HG03432 (cell line): ENCODE data around the gene VILL.
"Not testable (repeated sequence)": the region's sequence is repeated elsewhere in the genome, so short reads cannot be mapped to it uniquely, and the experiment has no call there.

ENCODE experiments used
- ATAC-seq: cut with Tn5 transposase; IDR thresholded peaks from one replicate; pipeline ENCODE4 v1.9.1; 2021; ENCODE audit warnings: mild to moderate bottlenecking, moderate library complexity; ENCODE audit not compliant: unreplicated experiment

The VILL gene

DNA sequence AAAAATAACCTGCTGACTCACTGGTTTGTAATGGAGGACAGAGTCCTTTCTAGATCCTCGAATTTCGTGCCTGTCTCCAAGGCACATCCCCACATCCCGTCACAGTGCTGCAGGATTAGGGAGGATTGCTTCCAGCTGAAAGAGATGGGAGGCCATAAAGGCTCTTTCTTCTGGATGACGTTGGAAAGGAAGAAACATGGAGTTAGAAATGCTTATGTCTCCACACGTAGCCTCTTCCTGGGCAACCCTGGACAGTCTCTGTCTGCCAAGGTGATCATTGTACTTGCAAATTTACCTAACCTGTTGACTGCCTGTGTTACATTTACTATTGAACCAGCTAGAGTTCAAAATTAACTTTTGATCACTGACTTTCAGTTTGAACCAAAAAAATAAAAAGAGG lies 27.6 kb upstream of the VILL start:
- no peak for ATAC-seq

DNA sequence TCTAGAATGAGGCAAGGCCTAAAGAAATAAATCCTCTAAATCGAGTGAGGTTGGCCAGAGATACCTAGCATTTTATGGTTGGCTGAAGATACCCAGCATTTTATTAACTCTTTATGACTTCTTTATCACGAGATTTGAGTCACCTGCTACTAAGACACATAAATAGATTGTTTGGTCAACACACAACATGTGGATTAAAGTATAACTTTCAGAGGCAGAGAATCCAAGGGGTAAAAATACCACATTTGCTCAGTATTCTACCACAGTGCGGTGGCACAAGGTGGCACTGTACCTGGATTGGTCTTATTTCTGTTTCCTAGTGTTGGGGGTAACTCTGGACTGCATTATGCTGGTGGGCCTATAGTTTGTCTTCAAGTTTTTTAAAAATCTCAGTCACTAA lies 27.0 kb upstream of the VILL start:
- ATAC-seq: no peak

DNA sequence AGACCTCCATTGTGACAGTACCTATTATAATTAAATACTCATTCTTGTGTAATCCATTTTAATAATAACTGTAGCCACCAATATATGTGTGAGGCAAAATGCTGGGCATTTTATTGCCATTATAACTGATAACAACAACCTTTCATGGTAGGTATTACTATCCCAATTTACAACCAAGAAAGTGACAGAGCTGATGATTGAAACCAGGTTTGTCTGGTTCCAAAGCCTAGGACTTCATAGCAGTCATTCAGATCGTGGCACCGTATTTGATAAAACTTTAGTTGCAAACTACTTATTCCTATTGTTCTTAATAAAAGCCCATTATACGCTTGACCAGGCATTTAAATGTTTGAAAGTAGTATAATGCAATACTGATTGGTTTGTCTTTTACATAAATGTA lies 26.4 kb upstream of the VILL start:
- no peak for ATAC-seq

DNA sequence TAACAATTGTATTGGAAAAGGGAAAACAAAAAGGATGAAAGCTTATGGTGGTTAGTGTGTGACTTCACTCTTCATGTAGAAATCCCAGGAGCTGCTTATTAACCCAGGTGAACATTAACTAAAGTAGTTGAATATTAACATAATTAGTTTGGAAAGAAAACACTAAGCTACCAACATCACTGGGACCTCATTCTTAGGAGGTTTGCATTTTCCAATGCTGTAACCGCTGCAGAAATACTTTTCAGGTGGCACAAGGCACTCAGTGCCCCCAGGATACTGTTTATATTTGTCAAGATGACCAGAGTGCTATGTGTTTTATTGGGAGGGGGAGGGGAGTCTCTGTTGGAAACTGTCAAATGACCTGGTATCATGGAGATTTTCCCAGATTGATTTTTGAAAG lies 25.9 kb upstream of the VILL start:
- no peak for ATAC-seq

DNA sequence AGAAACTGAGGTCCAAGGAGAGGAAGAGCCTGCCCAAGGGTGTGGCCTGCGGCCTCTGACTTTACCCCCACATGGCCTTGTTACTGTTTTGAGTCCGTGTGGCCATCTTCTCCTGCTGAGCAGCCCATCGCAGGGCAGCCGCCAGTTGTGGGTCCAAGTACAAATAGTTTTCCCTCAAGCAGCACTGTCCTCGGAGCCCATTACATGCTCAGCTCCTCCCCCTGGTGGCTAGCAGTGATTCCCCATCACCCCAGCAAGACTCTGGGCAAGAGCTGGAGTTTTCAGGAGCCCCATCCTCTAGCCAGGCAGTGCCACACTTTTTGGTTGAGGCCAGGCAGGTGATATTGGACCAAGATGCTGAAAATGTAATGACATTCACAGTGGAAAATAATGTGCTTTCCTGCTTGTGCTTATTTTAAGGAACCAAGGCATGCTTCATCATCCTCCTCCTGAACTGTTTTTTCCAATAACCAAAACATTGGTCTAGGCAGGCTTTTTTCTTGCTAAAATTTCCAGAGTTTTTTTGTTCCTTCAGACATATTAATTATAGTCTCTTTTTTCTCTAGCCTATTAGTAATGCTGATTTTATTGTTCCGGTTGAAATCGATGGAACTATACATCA lies 23.2 kb upstream of the VILL start:
- ATAC-seq: peak; percentile 79

DNA sequence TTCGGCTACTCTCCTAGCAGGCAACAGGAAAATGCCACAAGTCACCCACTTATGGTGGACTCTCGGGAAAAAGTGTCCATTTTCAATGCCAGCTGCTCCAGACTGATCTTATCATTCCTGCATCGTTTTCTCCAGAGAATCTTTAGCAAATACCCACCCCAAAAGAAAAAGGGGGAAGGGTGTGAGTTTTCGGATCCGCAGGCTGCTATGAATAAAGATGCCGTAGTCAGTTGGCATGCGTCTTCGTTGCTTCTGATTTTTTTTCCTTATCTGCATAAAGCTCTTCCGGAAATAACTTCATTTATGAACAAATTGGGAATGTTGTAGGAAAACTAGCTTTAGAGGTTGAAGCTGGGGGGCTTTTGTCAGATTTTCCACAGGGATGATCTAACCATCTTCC lies 22.4 kb upstream of the VILL start:
- no peak for ATAC-seq

DNA sequence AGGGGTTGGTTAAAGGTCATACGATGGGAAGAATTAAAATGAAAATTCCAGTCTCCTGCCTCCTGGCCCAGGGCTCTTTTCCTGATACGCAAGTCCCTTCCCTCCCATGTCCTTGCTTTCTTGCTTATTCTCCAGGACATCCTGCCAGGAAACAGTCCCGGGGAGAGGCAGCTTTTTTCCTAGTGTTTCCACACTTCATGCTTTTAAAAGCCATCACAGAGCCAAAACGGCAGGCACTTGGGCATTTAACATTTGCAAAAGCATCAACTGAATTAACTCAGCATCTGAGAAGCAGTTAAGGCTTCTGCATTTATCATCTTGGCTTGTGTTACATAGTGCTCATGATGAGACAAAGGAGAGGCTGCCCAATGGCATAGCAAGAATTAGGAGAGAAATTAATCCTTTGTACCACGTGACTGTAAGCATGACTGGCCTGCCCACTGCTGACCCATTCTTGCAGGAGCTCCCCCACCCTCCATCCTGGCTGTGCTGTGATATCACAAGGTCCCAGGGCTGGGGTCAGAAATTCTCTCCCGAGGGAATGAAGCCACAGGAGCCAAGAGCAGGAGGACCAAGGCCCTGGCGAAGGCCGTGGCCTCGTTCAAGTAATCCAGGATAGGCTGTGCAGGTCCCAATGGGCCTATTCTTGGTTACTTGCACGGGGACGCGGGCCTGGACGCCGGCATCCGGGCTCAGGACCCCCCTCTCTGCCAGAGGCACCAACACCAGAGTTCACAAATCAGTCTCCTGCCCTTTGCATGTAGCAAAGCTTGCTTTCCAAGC lies 21.6 kb upstream of the VILL start:
- no peak for ATAC-seq

DNA sequence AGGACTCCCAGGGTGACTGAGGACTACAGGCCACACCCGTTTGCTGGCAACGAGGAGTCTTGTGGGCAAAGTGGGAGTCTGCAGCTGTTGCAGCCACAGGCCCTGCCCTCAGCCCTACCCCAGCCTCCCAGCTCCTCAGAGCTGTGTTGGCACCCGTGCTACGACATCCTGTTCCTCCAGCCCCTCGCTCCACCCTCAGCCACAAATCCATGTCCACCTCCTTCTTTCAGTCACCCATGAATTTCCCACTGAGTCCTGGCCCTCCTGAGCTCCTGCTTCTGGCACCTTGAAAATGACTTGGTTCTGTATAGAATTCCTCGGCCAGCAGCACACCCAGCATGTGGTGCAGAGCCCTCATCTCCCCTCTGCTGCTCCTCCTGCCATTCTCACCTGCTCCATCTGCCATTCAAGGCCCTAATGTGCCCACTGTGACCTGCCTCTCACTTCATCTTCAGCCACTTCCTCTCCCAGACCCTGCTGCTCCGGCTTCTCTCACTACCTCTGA lies 20.9 kb upstream of the VILL start:
- no peak for ATAC-seq

DNA sequence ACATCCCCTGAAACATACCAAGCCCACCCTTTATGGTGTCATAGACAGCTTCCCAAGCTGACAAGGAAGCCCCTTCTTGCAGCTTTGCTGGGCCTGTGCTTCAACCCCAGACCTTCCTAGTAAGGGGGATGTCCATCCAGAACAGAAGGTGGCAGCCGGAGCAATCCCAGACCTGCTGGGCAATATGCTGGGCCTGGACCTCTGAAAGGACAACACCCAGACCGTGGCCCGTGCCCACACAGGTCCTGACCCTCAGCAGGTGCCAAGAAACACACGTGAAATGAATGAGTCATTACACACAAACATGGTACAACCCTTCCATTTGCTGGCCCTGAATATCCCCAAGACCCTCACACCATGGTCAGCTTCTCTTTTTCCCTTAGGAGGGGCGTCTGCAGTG lies 19.8 kb upstream of the VILL start:
- ATAC-seq: no peak

DNA sequence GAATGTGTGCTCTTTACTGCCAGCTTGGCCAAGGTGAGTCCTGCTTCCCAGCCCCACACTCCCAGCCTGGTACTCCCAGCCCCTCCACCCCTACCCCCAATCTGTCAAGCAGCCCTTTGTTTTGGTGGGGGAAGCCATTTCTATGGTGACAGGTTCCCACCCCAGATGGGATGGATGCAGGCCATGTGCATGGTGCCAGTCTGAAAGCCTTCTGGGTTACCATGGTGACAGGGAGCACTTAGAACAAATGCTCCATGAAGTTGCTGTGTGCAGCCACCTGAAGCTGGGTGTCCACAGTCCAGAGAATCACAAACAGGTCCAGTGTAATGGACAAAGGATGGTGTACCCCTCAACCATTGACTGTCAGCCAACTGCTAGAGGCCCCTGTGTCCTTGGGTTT lies 19.1 kb upstream of the VILL start:
- ATAC-seq: no peak

DNA sequence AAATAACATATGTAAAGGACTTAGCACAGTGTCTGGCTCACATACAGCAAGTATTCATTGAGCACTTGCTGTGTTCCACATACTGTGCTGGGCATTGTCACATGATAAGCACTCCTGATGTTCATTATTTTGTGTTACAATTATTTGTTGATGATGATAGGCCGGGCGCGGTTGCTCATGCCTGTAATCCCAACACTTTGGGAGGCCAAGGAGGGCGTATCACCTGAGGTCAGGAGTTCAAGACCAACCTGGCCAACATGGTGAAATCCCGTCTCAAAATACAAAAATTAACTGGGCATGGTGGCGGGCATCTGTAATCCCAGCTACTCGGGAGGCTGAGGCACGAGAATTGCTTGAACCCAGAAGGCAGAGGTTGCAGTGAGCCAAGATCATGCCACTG lies 18.5 kb upstream of the VILL start:
- not testable (repeated sequence) for ATAC-seq

DNA sequence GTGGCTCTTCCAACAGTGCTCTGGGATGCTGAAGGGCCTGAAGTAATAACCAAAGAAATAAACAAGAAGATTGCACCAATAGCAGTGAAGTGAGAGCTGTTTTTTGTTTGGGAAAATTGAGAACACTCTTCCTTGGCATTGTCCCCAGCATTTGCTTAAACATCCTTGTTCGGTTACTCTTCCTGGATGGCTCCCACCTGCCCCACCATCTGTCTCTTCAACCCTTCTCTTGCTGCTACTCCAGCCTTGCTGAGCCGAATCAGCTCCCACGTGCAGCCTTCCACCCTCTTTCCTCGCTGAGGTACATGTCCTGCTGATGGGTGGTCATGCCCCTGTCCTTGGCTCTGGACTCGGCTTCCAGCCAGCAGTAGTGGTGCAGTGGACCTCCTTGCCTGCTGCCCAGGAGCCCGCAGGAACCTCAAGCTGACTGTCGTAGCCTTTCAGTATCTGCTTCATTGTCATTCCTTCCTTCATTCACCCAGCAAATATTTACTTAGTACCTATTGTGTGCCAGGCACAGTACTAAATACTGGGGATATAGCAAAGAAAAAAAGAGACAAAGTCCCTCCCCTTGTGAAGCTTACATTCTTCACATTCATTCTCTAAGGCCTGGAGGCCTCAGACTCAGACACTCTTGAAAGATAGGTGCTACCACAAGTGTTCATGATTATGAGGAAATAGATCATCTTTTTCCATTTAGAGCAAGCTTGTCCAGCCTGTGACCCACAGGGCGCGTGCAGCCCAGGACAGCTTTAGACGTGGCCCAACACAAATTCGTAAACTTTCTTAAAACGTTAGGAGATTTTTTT lies 17.1 kb upstream of the VILL start:
- ATAC-seq: no peak

DNA sequence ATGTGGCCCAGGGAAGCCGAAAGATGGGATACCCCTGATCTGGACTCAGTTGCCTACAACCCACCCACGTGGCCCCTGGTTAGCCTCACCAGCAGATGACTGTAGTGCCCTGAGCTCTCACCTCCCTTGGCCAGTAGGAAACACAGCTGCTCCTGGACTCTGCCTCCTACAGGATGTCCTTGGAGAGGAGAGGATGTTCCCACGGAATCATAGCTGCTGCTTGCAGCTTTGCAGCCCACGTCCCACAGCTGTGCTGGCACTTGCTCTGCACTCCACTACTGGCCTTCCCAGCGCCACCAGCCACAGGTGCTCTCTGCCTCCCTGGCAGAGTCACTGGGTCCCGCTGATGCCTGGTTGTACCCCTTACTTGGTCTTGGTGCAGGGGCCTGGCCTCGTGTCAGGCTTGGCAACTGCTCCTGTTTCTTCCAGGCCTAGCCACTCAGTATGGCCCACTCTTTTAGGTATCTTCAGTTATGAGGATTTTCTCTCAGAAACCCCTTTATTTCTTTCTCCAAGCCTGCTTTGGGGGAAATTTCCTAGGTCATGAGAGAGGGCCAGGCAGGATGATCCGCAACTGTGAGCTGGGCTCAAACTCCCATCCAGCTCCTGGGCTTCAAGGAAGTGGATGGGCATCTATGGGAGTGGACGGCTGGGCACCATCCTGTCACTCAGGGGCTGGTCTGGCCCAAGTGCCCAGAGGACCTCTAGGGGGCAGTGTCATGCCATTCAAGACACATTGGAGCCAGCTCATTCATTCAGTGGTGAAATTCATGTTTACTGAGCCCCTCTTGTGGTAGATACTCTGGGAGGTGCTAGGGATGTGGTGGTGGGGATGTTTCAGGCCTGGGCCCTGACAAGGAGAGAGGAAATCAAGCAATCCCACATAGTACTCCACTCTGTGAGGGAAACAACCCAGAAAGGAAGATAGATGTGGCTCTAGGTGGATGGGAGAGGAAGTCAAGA lies 16.2 kb upstream of the VILL start:
- ATAC-seq: peak; percentile 91

DNA sequence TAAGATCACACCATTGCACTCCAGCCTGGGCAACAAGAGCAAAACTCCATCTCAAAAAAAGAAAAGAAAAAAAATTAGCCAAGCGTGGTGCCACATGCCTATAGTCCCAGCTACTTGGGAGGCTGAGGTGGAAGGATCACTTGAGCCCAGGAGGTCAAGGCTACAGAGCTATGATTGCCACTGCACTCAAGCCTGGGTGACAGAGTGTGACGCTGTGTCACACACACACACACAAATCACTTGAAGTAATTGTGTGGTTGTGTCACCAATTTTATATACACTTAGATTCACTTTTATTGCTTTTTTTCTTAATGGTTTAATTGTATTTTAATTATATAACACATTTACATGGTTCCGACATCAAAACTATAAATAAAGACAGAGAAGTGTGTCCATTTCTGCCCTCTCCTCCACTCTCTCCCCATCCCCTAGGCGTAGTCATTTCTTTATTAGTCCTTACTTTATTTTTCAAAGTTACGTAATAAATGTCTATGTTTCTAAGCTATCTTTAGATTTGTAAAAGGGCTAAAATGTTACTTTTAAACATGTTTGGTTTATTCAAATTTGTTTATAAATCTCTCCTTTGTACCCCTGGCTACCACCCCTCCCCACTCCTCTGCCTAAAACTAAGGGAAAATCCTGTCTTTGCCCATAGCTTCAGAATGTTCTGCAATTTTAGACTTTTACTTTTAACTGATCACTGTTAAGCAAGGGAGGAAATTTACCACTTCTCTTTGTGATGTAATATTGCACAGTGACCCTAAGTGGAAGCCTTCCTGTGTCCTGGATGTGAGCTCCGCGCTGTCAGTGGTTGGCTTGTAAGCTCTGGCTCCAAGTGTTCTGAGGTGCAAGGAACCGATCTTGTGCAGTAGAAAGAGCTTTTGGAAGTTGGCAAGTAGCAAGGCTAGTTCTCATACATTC lies 10.8 kb upstream of the VILL start:
- ATAC-seq: no peak

DNA sequence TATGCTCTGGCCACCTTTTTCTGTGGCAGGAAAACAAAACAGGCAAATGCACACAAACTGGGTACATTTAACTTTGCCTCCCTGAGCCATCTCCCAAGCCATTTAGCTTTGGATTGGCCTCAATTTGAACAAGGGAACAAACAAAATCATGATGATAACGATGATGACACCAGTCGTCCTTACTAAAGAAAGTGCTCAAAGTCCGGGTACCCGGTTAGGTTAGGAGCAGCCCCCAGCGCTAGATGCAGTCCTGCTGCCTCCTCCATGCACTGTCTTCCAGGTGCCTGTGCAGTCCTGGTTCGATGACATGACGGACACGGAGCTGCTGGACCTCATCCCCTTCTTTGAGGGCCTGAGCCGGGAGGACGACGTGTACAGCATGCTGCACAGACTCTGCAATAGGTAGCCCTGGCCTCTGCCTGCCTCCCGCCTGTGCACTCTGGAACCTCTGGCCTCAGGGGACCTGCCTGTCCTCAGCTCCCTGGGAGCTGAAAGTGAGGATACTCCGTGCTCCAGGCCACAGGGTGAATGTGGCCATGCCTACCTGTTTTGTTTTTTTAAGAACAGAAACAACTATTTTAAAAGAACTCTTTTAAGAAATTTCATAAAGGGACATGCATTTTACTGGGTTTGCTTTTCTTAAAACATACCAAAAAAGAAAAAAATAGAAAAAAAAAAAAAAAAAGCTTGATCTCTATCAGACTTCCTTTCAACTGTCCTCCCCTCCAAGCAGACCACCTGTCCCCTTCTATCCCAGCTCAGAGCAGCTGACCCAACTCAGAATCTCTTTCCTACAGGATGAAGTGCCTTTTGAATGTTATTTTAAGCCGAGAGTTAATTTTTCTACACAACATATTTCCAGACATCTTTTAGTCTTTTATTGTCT lies 9.9 kb upstream of the VILL start:
- no peak for ATAC-seq

DNA sequence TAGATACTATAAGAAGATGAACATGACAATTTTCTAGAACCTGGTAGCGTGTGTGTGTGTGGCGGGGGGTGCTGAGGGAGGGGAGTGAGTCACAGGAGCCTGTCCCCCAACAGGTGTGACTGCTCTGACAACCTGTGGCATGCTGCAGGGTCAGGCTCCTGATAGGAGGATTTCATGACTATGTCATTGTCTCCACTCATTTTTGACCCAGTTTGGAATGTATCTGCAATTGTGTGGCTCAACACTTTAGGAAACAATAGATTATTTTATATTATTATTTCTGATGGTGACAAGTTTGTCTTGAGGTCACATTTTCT lies 9.3 kb upstream of the VILL start:
- no peak for ATAC-seq

DNA sequence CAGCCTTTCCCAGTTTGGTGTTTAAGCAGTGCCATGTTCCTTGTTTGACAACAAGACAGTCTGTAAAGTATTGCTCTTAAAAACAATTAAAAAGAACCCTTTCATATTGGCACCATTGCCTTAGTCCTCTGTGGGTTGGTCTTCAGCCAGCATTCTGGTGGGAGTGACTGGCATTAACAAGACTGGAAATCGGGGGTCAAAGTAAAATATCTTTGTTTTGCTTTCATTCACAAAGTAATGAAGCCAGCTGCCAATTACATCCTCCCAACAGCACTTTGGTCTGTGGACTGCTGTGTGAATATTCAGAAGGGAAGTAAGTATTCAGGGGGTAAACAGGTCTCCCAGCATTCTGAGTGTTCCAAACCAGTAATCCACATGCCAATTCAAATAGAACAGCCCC lies 8.3 kb upstream of the VILL start:
- no peak for ATAC-seq

DNA sequence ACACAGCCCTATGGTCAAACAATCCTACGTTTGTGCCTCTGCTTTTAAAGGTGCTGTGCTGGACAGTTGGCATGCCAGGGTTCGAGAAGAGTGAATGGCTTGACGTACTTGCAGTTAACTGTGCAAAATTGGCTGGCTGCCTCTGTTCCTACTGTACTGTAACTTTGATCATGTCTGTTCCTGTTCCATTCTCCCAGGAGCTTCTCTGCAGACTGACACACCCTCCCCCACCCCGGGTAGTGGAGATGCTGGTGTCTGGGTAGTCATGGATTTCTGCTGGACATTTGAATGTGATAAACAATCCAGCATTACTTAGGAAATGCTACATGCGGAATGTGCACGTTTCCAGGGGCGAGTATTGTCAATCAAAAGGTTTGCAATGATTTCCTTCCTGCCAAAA lies 6.5 kb upstream of the VILL start:
- no peak for ATAC-seq

DNA sequence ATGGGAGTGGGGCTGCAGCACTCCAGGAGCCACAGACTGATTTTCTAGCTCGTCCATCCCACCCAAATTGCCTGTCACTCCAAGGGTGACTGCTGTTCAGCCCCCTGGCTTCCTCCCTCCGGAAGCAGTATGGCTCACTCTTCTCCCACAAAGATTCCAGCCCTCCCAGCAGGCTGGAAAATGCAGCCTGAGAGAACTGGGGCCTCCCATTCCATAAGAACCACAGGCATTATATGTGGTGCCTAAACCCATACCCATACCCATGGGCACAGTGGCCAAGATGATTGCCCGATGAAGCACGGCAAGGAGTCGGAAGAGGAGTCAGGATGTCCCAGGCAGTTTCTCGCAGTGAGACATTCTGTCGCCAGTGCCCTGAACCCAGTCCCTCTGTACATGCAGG lies 6.0 kb upstream of the VILL start:
- no peak for ATAC-seq
